Neuronal stem cell (in vitro differentiated cells): ENCODE results near the gene SELPLG.
"Not testable (repeated sequence)": the region's sequence is repeated elsewhere in the genome, so short reads cannot be mapped to it uniquely, and the experiment has no call there.

ENCODE experiments used
- DNase-seq: peaks from one replicate; pipeline ENCODE4 v3.0.0-alpha.2; 2013; ENCODE audit warnings: low spot score
- H2AFZ ChIP-seq: one replicate; pipeline ENCODE4 v1.6.1; 2013; ENCODE audit warnings: mild to moderate bottlenecking, low read length, inconsistent platforms
- H2AK5ac ChIP-seq: 2 replicates; pipeline ENCODE4 v1.6.1; 2013; ENCODE audit warnings: low read depth, mild to moderate bottlenecking, inconsistent platforms, low read length, moderate library complexity, mixed read lengths
- H2BK120ac ChIP-seq: 2 replicates; pipeline ENCODE4 v1.6.1; 2013; ENCODE audit warnings: low read depth, mild to moderate bottlenecking, inconsistent platforms, low read length, moderate library complexity, mixed read lengths
- H2BK12ac ChIP-seq: one replicate; pipeline ENCODE4 v1.6.1; 2013; ENCODE audit warnings: low read length, inconsistent platforms
- H2BK15ac ChIP-seq: 2 replicates; pipeline ENCODE4 v1.6.1; 2013; ENCODE audit warnings: mild to moderate bottlenecking, low read length, inconsistent platforms, mixed read lengths
- H2BK5ac ChIP-seq: one replicate; pipeline ENCODE4 v1.6.1; 2013; ENCODE audit warnings: inconsistent platforms, mild to moderate bottlenecking, low read length, moderate library complexity
- H3K14ac ChIP-seq: one replicate; pipeline ENCODE4 v1.6.1; 2013; ENCODE audit warnings: low read length, inconsistent platforms
- H3K18ac ChIP-seq: 2 replicates; pipeline ENCODE4 v1.6.1; 2013; ENCODE audit warnings: low read length, inconsistent platforms
- H3K23ac ChIP-seq: 2 replicates; pipeline ENCODE4 v1.6.1; 2013; ENCODE audit warnings: low read depth, mild to moderate bottlenecking, mixed read lengths, low read length, inconsistent platforms; ENCODE audit not compliant: poor library complexity
- H3K27ac ChIP-seq: replicated peaks from 3 replicates; pipeline ENCODE4 v1.5.1; 2013; ENCODE audit warnings: low read length, inconsistent platforms
- H3K27me3 ChIP-seq, 3 experiments: 2 replicates each; pipeline ENCODE4 v1.6.1; 2013; ENCODE audit warnings: low read length in 3 of 3, mild to moderate bottlenecking in 2 of 3, inconsistent platforms in 1 of 3, low read depth in 1 of 3, mixed read lengths in 1 of 3, moderate library complexity in 1 of 3; ENCODE audit not compliant: control insufficient read depth in 3 of 3, insufficient read depth in 3 of 3
- H3K36me3 ChIP-seq, 2 donors: replicated peaks in 1 of 2; 2 replicates each; pipeline ENCODE4 v1.6.1; 2013; ENCODE audit warnings: low read length in 2 of 2; ENCODE audit not compliant: control insufficient read depth in 2 of 2, insufficient read depth in 2 of 2
- H3K4ac ChIP-seq: 2 replicates; pipeline ENCODE4 v1.6.1; 2013; ENCODE audit warnings: inconsistent platforms, mild to moderate bottlenecking, low read length, moderate library complexity
- H3K4me1 ChIP-seq, 2 donors: 1 replicate in 1 of 2; 2 replicates in 1 of 2; pipeline ENCODE4 v1.6.1; 2013; ENCODE audit warnings: low read length in 2 of 2, low read depth in 1 of 2; ENCODE audit not compliant: control insufficient read depth in 2 of 2, insufficient read depth in 1 of 2
- H3K4me2 ChIP-seq: one replicate; pipeline ENCODE4 v1.6.1; 2013; ENCODE audit warnings: mild to moderate bottlenecking, low read length, inconsistent platforms; ENCODE audit not compliant: insufficient read depth, poor library complexity, severe bottlenecking
- H3K4me3 ChIP-seq, 2 donors: 2 replicates each; pipeline ENCODE4 v1.5.1; 2013; ENCODE audit warnings: low read length in 2 of 2, mild to moderate bottlenecking in 2 of 2, inconsistent platforms in 1 of 2, moderate library complexity in 1 of 2
- H3K79me1 ChIP-seq: one replicate; pipeline ENCODE4 v1.6.1; 2013; ENCODE audit warnings: low read depth, mild to moderate bottlenecking, inconsistent platforms, low read length, moderate library complexity
- H3K9ac ChIP-seq: one replicate; pipeline ENCODE4 v1.6.1; 2013; ENCODE audit warnings: mild to moderate bottlenecking, low read depth, low read length, inconsistent platforms; ENCODE audit not compliant: poor library complexity
- H3K9me3 ChIP-seq, 2 donors: replicated peaks in 1 of 2; 2 replicates each; pipeline versions ENCODE3 to v1.6.1; 2013; ENCODE audit warnings: low read length in 2 of 2, mild to moderate bottlenecking in 2 of 2, inconsistent platforms in 1 of 2, low read depth in 1 of 2, mixed read lengths in 1 of 2, moderate library complexity in 1 of 2; ENCODE audit not compliant: control insufficient read depth in 2 of 2, insufficient read depth in 1 of 2
- H4K8ac ChIP-seq: one replicate; pipeline ENCODE4 v1.6.1; 2013; ENCODE audit warnings: low read depth, mild to moderate bottlenecking, inconsistent platforms, low read length, moderate library complexity
- H4K91ac ChIP-seq: one replicate; pipeline ENCODE4 v1.6.1; 2013; ENCODE audit warnings: low read length, low read depth, mild to moderate bottlenecking, inconsistent platforms; ENCODE audit not compliant: poor library complexity
- WGBS, 2 donors: extraction: QIAGEN DNeasy Blood & Tissue Kit; methylation state at CpG; one replicate each; pipeline ENCODE4 v1.1.7; 2013; ENCODE audit warnings: missing lambda C conversion rate in 2 of 2, mixed read lengths in 1 of 2; ENCODE audit not compliant: insufficient read length in 2 of 2, insufficient replicate concordance in 1 of 2; ENCODE audit errors: extremely low coverage in 2 of 2; 5-methylcytosine and 5-hydroxymethylcytosine counted together

Gene SELPLG

GRCh38 chr12:108577458-108577857 lies 56.2 kb downstream of the SELPLG start:
- H3K9me3 ChIP-seq: peaks cover 0 to 7% of the 10 kb centered on the region in 2 donors
- H4K91ac ChIP-seq: no peak overlapping the region
- no peak overlapping the region for H3K4me2 ChIP-seq
- H2BK5ac ChIP-seq: no peak overlapping the region
- no peak overlapping the region for H2AK5ac ChIP-seq
- H2BK12ac ChIP-seq: no peak overlapping the region
- H2AFZ ChIP-seq: no peak overlapping the region
- no peak overlapping the region for H3K9ac ChIP-seq
- no peak overlapping the region for H3K4ac ChIP-seq
- H3K4me3 ChIP-seq: no peak overlapping the region
- H3K36me3 ChIP-seq: peaks cover 0 to 2% of the 10 kb centered on the region in 2 donors
- no peak overlapping the region for H3K14ac ChIP-seq
- no peak for DNase-seq
- H3K4me1 ChIP-seq: peaks cover 0 to 1% of the 10 kb centered on the region in 2 donors
- H3K27ac ChIP-seq: no peak overlapping the region
- H3K79me1 ChIP-seq: no peaks in the 10 kb centered on the region
- H4K8ac ChIP-seq: no peak overlapping the region
- peaks cover 0 to 4% (median 0%) of the 10 kb centered on the region in 3 experiments for H3K27me3 ChIP-seq
- H2BK15ac ChIP-seq: no peak overlapping the region
- no peak overlapping the region for H2BK120ac ChIP-seq
- H3K23ac ChIP-seq: no peak overlapping the region
- no peak overlapping the region for H3K18ac ChIP-seq

GRCh38 chr12:108576660-108577234 lies 56.9 kb downstream of the SELPLG start:
- H3K14ac ChIP-seq: no peak overlapping the region
- no peaks in the 10 kb centered on the region for H3K27me3 ChIP-seq
- H4K8ac ChIP-seq: no peak overlapping the region
- no peak overlapping the region for H3K23ac ChIP-seq
- no peak overlapping the region for H2BK15ac ChIP-seq
- no peak overlapping the region for H3K4ac ChIP-seq
- no peak overlapping the region for H3K9ac ChIP-seq
- peaks cover 0 to 7% of the 10 kb centered on the region in 2 donors for H3K9me3 ChIP-seq
- no peak overlapping the region for H2AK5ac ChIP-seq
- no peak overlapping the region for H3K4me2 ChIP-seq
- no CpG with 5 or more reads among the region's 6 CpGs for WGBS, 2 donors
- no peak overlapping the region for H2BK5ac ChIP-seq
- H3K36me3 ChIP-seq: peaks cover 0 to 2% of the 10 kb centered on the region in 2 donors
- peaks cover 0 to 1% of the 10 kb centered on the region in 2 donors for H3K4me1 ChIP-seq
- no peak overlapping the region for H3K18ac ChIP-seq
- H3K79me1 ChIP-seq: no peaks in the 10 kb centered on the region
- H2BK120ac ChIP-seq: no peak overlapping the region
- no peak overlapping the region for H2BK12ac ChIP-seq
- DNase-seq: no peak
- H3K4me3 ChIP-seq: no peak overlapping the region
- no peak overlapping the region for H2AFZ ChIP-seq
- no peak overlapping the region for H4K91ac ChIP-seq
- H3K27ac ChIP-seq: no peak overlapping the region

GRCh38 chr12:108575199-108575912 lies 58.3 kb downstream of the SELPLG start:
- Histone ChIP-seq H2BK5ac (no peak overlapping the region), H4K8ac (no peak overlapping the region), H2AK5ac (no peak overlapping the region), H3K79me1 (no peaks in the 10 kb centered on the region), H3K4me1 (peaks cover 0 to under 1% of the 10 kb centered on the region in 2 donors), H3K14ac (no peak overlapping the region), H3K4me3 (no peak overlapping the region), H3K27ac (no peak overlapping the region), H3K4me2 (no peak overlapping the region), H3K9me3 (peaks cover 0 to 7% of the 10 kb centered on the region in 2 donors), H3K18ac (no peak overlapping the region), H3K27me3 (no peaks in the 10 kb centered on the region), H2BK15ac (no peak overlapping the region), H4K91ac (no peak overlapping the region), H3K4ac (no peak overlapping the region), H2AFZ (no peak overlapping the region), H2BK120ac (no peak overlapping the region), H3K36me3 (peaks cover 0 to 2% of the 10 kb centered on the region in 2 donors), H3K9ac (no peak overlapping the region), H2BK12ac (no peak overlapping the region), H3K23ac (no peak overlapping the region)
- no peak for DNase-seq
- no CpG with 5 or more reads among the region's 9 CpGs for WGBS, 2 donors

GRCh38 chr12:108574276-108574675 lies 59.4 kb downstream of the SELPLG start:
- no CpG with 5 or more reads among the region's 1 CpG for WGBS, 2 donors
- not testable (repeated sequence) for H3K18ac ChIP-seq, H3K4me1 ChIP-seq, H3K27me3 ChIP-seq, H3K27ac ChIP-seq, H3K4me3 ChIP-seq, H3K4me2 ChIP-seq, H2AFZ ChIP-seq, H3K79me1 ChIP-seq, H2BK15ac ChIP-seq, H2AK5ac ChIP-seq, H3K36me3 ChIP-seq, H4K8ac ChIP-seq, H2BK5ac ChIP-seq, DNase-seq, H3K14ac ChIP-seq, H3K9me3 ChIP-seq, H4K91ac ChIP-seq, H2BK120ac ChIP-seq, H2BK12ac ChIP-seq, H3K4ac ChIP-seq, H3K9ac ChIP-seq, H3K23ac ChIP-seq
